Stimulated activated CD8-positive, alpha-beta memory T cell treated with anti-CD3 and anti-CD28 coated beads, Interleukin-4, amount 100 ng/mL, for 4 hours (primary cell): ENCODE results near the gene DGKD.
"Not testable (repeated sequence)": the region's sequence is repeated elsewhere in the genome, so short reads cannot be mapped to it uniquely, and the experiment has no call there.

ENCODE experiments used
- DNase-seq, 2 donors: peaks; one replicate each; pipeline ENCODE4 v3.0.0-alpha.2; 2020; ENCODE audit warnings: low read depth in 2 of 2, low spot score in 1 of 2

DGKD gene

DNA sequence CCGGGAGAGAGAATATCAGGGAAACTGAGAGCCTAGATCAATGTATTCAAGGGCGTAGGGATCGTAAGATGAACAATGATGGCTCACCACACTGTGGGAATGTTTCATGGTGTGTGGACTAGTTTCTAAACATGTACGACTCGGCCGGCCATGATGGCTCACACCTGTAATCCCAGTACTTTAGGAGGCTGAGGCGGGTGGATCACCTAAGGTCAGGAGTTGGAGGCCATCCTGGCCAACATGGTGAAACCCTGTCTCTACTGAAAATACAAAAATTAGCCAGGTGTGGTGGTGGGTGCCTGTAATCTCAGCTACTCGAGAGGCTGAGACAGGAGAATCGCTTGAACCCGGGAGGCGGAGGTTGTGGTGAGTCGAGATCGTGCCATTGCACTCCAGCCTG is 18.2 kb upstream of the DGKD start:
- DNase-seq: not testable (repeated sequence)

DNA sequence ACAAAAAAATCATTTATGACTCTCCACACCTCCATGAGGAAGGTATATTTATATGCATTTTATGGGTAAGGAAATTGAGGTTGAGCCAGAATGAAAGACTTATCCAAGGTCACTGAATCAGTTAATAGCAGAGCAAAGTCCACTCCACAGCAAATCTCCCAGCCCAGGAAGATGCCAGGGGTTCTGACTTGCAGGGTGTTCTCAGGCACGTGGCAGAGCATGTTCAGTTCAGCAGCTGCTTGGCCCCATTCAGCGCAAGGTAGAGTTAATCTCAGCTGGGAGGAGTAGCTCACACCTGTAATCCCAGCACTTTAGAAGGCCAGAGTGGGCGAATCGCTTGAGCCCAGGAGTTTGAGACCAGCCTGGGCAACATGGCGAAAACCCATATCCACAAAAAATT is 17.8 kb upstream of the DGKD start:
- DNase-seq: no peak

DNA sequence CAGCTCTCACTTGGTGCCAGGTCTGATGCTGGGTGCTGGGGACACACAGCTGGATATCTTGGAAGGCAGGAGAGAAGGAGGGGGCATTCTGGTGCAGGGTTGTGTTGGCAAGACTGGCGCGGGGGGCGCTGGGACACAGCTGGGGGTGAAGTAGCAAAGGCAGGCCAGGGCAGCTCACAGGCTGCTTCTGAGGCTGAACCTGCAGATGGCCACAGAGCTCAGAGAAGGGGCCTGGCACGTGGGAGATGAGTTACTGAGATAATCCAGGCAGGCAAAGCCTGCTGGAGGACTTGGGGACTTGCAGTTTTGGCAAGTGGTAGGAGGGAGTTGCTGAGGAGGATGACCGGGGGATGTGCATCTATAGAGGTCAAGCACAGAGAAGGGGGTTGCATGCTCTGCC is 16.2 kb upstream of the DGKD start:
- no peak for DNase-seq

DNA sequence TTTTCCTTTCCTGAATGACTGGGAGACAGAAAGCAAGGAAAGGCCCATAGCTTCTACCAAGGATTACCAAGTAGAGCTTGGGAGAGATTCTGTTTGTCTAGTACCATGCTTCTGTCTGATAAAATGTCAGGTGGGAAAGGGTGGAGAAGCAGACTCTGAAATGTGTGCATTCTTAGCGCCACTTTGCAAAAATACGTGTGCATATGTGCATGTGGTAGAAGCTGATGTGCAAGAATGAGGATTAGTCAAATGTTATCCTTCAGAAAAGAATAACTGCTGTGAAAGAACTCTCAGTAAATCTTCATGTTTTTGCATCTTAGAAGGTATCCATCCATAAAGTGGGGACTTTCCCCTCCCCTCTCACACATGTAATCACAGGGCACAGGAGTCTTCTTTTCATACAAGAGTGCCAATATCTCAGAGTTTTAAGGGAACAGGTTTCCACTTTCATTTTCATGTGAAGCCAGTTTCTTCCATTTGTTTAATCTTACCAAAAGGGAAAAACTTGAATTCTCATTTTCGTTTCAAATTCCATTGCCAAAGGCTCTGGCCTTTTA is 15.4 kb upstream of the DGKD start:
- DNase-seq: no peak

DNA sequence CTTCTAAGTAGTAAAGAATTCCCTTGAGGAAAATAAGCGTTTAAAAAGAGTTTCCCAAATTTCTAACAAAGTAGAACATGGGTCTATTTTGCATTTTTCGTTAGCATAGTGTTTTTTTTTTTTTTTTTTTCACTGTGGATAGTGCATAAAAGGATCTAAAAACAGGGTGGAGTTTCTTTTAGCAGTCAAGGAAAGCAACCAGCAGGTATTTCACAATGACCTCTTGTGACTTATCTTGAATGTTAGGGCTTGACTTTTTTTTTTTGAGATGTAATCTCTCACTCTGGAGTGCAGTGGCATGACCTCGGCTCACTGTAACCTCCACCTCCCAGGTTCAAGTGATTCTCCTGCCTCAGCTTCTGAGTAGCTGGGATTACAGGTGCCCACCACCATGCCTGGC is 14.9 kb upstream of the DGKD start:
- DNase-seq: no peak

DNA sequence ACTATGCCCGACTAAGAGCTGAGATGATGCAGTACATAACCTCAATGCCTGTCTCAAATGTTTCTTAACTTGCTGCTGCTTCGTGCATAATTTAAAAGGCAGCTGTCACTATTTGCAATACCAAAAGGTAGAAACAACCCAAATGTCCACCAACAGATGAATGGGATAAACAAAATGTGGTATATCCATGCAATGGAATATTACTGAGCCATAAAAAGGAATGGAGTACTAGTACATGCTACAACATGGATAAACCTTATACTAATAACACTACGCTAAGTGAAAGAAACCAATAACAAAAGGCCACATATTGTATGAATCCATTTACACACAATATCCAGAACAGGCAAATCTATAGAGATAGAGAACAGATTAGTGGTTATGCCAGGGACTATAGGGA is 13.0 kb upstream of the DGKD start:
- DNase-seq: no peak

DNA sequence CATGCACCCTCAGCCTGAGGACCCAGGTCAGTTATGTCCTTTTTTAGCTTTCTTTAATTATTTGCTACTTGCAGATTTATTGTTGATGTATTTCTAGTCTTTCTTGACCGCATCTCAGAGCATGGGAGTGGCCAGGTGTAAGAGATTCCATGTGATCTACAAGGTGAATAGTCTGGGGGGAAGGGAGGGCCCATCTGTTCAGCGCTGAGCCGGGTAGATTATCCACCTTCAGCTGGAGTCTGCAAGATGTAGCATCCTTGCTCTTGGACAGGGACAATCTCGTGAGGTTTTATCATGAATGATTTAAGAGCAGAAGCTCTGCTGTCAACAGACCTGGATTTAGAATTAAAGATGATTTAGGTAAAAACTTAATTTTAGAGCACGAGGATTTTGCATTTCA is 12.0 kb upstream of the DGKD start:
- no peak for DNase-seq

DNA sequence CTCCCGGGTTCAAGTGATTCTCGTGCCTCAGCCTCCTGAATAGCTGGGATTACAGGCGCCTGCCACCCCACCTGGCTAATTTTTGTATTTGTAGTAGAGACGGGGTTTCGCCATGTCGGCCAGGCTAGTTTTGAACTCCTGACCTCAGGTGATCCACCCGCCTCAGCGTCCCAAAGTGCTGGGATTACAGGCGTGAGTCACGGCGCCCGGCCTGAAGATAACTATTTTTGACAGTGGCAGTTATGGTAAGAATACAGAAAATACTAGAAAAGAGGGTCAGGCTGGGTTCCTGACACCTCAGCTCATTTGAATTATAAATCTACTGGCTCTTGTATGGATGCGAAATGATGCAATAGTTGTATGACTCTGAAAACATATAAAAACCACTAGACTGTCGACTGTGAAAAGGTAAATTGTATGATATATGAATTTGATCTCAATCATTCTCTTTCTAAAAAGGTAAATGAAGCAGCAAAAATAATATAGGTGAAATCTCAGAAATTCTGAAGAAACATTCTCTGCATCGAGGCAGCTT is 11.1 kb upstream of the DGKD start:
- DNase-seq: no peak

DNA sequence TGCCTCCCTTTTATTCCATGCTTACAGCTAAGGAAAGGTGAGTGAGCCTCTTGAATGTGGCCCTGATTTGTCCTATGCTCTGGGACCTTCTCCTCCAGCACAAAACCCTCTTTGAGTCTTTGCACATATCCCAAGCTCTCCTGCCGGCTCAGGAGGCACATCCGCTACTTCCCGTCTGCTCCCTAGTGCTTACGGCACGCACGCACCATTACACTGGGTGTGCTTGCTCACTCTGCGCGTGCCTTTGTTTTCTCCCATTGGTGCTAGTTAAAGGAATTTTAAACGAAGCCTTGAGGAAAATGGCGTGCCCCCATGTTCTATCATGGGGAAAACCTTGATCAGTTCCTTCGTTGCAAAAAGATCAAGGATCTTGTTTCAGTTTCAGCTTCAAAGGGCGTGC is 7.9 kb upstream of the DGKD start:
- no peak for DNase-seq

DNA sequence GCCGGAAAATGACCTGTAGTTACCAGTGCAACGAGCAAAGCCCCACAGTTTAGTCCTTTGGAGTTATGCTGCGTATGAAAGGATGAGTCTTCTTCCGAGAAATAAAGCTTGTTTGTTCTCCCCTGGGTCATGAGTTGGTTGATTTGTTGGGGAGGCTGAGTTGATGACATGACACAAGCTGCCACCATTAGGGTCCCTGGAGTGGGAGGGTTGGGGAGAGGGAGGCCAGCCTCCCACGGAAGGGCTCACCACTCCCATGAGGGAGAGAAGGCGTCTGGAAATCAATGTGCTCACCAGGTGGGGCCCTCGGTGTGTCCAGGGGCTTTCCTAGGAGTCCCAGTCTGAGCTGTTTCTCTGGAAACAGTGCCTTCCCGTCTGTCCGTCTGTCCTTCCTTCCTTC is 7.4 kb upstream of the DGKD start:
- no peak for DNase-seq

DNA sequence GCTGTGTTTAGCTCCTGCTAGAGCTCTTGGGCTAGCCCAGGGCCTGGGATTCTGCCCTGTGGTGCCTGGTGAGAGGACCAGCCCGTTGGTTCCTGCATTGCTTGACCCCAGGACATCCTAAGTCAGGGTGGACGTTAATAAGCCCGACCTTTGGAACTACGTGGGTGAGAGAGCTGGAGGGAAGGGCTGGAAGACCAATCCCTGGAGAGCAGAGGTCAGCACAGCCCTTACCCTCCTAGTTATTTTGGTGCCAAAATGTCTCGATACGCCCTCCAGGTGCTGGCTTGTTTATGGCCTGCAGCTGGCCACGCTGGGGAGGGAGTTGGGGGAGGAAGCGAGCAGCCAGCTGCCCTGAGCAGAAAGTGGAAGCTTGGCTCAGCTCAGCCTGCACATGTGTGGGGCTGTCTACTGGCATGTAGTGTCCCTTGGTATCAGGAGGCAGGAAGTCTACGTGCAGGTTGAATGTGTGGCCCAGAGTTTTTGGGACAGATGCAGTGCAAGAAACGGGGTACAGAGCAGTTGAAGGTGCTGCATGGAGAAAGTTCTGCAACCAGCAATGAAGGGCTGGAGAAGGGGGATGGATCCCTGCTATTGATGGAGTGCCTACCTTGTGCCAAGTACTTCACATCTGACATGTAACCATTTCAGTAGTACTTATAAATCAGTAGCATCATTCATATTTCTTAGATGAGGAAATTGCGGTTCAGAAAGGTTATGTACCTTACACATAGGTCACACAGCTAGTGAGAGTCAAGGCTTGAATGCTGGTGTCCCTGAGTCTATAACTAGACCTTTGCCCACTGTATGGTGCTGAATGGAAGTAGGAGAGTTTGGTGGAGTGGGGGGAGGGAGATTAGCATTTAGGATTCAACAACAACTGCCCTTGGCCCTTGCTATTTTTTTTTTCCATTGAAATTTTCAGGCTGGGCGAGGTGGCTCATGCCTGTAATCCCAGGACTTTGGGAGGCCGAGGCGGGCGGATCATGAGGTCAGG is 5.0 kb upstream of the DGKD start:
- no peak for DNase-seq

DNA sequence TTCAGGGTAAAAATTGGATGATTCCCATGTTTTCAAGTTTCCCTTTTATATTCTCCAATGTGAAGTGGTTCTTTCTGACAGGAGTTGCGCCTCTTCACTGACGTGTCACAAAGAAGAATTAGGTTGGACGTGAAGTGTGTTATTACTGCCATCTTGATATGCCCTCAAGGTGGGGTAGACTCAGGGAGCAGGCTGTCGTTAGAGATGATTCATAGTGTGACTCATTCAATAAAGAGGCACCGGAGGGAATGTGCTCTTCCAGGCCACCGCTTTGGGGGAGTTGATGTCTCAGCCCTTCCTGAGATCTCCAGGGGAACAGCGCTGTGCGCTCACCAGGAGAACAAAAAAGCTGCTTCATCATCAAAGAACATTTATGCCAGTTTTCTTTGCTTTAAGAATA is 3.6 kb upstream of the DGKD start:
- peak in 1 of 2 donors; percentile 21 for DNase-seq

DNA sequence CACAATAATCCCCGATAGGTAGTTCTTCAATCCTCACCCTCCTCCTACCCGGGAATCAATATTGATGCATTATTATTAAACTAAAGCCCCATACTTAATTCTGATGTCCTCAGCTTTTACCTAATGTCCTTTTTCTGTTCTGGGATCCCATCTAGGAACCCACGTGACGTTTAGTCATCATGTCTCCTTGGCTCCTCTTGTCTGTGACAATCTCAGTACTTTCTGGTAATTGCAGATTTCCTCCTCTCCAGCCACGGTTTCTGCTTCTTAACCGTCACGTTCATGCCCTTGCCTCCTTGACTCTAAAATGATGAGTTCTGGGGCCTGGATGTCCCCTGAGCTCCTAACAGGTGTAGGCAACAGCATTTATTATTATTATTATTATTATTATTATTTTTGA is 2.9 kb upstream of the DGKD start:
- DNase-seq: no peak

DNA sequence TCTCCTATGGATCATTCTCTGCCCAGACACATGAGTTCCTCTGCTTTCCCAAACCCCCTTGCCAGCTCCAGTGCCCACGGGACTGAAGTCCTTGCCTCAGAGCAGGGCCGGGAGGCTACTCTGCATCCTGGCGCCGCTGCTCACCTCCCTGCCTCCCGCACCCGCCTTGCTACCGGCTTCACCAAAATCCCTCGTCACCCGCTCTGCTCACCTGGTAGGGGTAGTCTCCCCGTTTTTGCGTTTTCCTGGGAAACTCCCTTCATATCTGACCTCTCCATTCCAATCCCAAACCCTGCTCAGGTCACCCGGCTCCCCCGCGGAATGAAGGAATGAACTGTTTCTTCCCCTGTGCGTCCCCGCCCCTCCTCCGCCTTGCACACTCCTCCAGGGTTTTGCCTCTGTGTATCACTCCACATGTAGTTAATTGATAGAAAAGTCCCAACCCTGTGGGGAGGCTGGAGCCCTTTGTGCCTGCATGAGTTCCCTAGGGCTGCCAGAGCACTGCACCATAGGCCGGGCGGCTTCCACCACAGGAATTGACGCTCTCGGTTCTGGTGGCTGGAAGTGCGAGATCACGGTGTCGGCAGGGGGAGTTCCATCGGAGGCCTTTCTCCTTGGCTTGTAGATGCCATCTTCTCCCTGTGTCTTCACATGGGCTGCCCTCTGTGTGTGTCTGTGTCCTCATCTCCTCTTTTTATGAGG is 2.0 kb upstream of the DGKD start:
- DNase-seq: no peak

DNA sequence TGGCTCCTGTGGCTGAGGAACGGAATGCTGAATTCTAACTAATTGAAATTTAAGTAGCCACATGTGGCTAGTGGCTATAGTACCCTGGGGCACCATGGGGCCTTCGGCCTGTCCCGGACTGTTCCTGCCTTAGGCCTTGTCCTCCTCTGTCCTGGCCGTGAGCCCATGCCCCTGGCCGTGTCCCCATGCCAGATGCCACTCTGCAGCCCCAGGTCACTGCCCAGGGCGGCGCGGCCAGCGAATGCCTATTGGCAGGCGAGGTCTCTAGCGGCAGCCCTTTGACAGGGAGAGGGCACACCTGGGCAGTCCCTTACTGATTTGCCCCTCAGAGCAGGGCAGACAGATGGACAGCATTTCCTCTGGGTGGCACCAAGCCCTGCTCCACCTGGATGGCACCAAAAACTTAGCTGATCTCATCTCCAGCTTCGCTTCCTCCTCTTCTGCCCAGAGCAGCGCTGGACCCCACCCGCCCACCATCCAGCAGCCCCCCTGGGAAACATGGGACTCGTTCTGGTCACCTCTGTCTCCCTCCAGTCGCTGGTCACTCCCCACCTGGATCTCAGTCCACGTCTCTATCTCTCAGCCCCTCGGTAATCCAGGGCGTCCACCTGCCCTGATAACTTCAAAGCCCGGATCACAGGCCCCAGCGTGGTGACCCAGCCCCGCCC is 1.1 kb upstream of the DGKD start:
- no peak for DNase-seq

DNA sequence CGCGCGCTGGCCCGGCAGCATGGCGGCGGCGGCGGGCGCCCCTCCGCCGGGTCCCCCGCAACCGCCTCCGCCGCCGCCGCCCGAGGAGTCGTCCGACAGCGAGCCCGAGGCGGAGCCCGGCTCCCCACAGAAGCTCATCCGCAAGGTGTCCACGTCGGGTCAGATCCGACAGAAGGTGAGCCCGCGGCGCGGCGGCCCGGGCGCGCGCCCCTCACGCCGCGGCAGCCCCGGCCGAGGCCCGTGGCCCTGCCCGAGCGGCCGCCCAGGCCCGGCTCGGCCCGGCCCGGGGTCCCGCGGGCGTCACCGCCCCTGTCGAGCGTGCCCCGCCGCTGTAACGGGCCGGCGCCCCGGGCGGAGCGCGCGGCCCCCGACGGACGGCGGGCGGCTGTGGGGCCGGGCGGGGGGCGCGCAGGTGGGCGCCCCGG is 218 bp downstream of the DGKD start:
- DNase-seq: no peak

DNA sequence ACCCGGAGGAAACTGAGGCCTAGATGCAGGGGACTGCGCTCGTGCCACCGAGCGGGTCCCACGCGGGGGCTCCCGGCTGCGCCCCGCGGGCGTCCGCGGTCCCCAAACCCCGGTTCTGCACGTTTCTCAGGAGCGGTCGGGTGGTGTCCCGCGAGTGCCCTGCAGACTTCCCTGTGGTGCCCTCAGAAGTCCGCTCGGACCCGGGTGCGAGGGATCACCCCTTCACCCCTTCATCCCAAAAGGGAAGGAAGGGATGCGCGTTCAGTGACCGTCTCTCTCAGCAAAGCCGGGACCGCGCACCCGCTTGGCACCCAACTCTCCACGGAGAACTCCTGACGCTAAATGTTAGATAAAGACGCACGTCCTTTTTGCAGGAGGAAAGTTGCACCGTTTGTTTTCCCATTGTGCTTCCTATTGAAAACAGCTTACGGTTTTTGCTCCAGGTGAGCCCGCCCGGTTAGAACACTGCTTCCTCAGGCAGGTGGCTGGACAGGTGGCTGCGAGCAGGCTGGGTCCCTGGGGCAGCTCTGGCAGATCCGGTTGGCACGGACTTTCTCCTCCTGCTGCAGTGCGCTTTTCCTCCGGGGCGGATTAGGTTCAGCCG is 779 bp downstream of the DGKD start:
- DNase-seq: no peak

DNA sequence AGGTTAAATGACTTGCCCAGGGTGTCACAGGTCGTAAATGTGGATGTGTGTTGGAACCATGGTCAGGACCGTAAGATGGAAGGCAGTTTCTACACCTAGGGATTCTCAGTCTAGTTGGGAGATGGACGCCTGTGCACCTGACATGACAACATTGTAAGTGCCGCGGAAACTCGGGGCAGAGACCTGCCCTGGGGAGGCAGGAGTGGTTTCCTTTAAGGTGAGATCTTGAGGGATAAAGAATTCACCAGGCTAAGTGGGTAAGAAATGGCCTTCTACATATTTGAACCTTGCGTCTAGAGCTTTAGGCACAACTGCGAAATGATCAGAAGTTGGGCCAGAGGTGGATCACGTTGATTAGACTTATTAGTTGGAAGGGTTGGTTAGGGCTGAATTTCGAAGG is 1.6 kb downstream of the DGKD start:
- DNase-seq: no peak

DNA sequence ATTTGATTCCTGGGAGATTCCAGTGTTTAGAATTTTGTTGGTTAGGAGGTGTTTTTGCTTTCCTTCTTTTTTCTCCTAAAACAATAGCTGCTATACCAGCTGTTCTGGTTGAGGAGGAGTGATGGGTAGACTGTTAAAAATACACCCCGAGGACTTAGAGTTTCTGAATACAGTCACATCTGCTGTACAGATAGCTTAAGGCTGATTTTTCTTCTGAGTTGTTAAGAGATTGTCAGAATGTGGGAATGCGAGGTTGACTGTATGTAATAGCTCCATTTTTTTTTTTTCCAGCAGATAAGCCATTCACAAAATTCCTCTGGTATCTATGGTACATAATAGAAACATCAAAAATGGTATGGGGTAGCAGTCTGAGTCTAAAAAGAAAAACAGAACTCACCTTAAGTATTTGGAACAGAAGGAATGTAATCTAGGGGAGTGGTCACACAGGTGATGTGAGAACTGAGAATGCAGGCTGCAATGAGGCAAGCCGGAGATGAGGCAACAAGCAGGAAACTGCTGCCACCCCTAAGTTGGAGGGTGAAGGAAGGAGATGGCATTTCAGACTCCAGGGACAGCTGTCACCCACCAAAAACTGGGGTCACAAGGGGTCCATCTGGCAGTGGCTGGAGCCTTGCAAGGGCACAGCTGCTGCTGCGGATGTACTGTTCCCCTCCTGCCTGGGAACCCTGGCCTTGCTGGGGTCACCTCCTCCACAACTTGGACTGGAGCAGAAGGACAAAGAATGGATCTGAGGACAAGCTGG is 2.4 kb downstream of the DGKD start:
- no peak for DNase-seq

DNA sequence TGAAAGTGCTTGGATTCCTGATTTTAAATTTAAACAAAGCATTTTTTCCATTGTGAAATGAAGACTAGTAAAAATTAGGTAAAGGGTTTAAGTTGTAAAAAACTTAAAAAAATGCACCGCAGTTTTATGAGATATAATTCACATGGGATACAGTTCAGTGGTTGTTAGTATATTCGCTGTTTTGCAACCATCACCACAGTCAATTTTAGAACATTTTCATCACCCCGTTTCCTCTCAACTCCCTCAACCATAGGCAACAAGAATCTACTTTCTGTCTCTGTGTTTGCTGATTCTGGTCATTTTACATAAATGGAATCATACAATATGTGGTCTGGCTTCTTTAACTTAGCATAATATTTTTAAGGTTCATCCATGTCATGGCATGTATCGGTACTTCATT is 4.0 kb downstream of the DGKD start:
- DNase-seq: no peak
